Measurements from ENCODE around the gene ARHGEF40. TPM values are rescaled to one million over a fixed set of nuclear protein-coding genes. Genes with fewer than 3 reads are reported as not detected.
A peak's percentile ranks its signal among the peaks of the same experiment; 100 is the strongest.
"Not testable (repeated sequence)": the region's sequence is repeated elsewhere in the genome, so short reads cannot be mapped to it uniquely, and the experiment has no call there.

Gene ARHGEF40
- total RNA-seq, 2 donors from 2014 or later, result 14.3 to 16.0 TPM

DNA sequence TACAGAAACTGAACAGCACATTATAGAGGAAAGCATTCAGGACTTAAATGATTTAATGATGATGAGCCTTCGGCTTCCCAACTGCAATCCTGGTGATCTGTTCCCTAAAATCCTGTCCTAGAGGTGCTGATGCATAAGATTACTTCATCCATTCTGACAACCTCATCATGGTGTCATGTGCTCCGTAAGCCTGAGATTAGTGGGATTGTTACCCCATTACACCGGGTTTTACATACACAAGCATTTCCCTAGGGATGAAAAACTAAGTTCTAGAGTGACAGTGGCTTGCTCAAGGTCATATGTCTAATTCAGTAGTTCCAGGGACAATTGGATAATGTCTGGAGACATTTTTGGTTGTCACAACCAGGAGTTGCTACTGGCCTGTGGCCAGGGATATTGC is 32.9 kb upstream of the ARHGEF40 start:
- Histone ChIP-seq H3K36me3 (no peaks in the 10 kb centered on the region), H3K27ac (peak overlapping the region in 1 of 2 donors; percentile 23), H3K4me1 (peaks cover 0 to 23% of the 10 kb centered on the region in 2 donors), H3K9me3 (no peaks in the 10 kb centered on the region), H3K4me3 (no peak overlapping the region), H3K27me3 (no peaks in the 10 kb centered on the region)
- DNase-seq (ENCODE audit: low spot score), result no peak
- TF ChIP-seq, protein P1, sequence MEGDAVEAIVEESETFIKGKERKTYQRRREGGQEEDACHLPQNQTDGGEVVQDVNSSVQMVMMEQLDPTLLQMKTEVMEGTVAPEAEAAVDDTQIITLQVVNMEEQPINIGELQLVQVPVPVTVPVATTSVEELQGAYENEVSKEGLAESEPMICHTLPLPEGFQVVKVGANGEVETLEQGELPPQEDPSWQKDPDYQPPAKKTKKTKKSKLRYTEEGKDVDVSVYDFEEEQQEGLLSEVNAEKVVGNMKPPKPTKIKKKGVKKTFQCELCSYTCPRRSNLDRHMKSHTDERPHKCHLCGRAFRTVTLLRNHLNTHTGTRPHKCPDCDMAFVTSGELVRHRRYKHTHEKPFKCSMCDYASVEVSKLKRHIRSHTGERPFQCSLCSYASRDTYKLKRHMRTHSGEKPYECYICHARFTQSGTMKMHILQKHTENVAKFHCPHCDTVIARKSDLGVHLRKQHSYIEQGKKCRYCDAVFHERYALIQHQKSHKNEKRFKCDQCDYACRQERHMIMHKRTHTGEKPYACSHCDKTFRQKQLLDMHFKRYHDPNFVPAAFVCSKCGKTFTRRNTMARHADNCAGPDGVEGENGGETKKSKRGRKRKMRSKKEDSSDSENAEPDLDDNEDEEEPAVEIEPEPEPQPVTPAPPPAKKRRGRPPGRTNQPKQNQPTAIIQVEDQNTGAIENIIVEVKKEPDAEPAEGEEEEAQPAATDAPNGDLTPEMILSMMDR (IDR thresholded peaks at IDR 0.05), result no peak

DNA sequence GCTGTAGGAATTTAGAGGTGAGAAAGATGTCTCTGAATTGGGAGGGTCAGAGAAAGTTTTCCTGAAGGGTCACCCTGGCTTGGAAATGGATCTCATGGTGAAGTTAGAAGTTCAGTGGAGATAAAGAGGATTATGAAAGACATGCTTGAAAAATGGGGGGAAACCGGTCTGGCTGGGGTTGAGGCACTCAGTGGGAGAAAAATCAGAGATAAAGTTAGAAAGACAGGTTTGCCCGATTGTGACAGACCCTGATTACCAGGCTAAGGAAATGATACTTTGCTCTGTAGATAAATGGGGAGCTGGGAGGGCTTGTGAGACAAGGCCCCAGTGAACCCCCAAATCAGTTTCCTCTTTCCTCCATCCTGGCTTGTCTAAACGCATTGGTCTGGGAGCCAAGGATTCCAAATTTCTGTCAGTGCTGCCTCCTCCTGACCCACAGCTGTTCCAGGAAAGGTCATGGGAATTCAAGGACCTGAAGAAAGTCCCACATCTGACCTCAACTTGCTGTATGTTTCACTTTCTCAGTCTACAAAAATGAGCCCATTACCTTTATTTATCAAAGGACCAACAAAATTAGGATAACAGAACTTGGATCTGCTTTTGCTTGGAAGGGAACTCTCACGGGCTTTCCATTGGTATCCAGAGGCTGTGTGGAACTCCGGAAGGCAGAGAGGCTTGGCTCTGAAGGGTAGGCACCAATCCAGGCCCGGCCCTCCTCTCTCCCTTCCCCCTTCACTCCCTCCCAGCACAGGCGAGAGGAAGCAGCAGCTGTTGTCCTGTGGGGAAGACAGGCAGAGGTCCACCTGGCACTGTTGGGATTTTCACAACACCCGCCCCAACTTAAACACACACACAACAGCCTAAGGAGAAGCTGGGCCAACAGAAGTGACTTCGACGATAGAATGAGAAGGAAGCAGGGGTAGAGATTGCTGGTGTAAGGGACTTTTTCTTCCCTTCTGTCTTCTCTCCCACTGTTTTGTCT is 31.4 kb upstream of the ARHGEF40 start:
- peak overlapping the region; percentile 67 to 80 for H3K27ac ChIP-seq
- H3K36me3 ChIP-seq, result no peaks in the 10 kb centered on the region
- peak; percentile 90 for DNase-seq (ENCODE audit: low spot score)
- no peaks in the 10 kb centered on the region for H3K9me3 ChIP-seq
- peaks cover 0 to 36% of the 10 kb centered on the region in 2 donors for H3K4me1 ChIP-seq
- TF ChIP-seq, protein P1 (IDR thresholded peaks at IDR 0.05), result no peak
- H3K4me3 ChIP-seq, result no peak overlapping the region
- H3K27me3 ChIP-seq, result no peaks in the 10 kb centered on the region

DNA sequence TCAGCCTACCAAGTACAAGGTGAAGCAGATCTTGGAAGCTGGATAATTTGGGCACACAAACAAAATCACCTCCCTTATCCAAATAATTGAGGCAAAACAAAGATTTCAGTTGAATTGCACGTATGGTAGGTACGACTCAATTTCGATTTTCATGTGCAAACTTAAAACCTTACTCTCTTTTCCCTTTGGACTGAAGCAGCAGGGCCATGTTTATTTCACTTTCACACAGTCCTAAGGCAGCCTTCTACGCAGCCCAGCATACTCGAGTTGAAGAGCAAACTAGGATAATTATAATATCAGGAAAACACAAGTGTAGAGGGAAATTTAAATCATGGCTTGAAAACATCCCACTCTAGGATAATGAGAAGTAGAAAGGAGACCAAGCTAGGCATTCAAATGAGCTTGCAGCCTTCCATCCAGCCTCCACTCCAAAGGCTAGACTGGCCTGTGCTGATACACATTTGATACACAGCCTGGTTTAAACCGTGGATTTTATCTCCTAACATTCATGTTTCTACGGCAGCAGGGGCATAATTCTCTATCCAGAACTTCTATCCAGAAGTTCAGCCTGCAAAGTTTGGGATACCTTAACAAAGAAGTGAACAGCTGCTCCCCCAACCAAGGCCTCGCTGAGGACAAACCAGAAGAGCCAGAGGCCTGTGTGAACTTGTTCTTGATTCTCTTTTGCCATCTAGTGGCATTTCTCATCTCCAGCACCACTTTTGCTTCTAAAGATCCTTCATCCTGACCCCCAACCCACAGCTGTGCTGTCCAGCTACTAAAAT is 30.3 kb upstream of the ARHGEF40 start:
- DNase-seq (ENCODE audit: low spot score), result no peak
- H3K27me3 ChIP-seq, result no peaks in the 10 kb centered on the region
- H3K36me3 ChIP-seq, result no peaks in the 10 kb centered on the region
- no peak overlapping the region for H3K4me3 ChIP-seq
- H3K4me1 ChIP-seq, result peaks cover 0 to 43% of the 10 kb centered on the region in 2 donors
- TF ChIP-seq, protein P1 (IDR thresholded peaks at IDR 0.05), result peak; percentile 46 to 83
- no peaks in the 10 kb centered on the region for H3K9me3 ChIP-seq
- H3K27ac ChIP-seq, result peak overlapping the region; percentile 67 to 80

DNA sequence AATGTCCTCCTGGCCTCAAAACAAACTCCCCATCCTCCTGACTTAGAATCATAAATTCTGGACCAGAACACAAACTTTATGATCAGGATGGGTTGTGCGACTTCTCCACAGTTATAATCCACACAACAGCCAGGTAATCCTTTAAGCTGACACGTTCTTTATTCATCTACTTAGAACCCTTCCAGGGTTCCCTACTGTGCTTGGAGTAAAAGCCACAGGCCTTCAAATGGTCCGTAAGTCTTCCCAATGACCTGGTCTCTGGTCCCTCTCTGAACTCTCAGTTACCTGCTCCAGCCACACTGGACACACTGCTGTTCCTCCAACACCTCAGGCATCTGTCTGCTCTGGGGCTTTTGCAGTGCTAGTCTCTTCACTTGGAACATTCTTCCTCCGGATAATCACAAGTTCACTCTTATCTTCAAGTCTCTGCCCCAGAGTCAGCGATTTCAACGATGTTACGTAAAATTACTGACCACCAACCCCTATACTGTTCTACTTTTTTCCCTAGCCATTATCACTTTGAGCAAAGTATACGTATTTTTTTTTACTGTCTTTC is 29.7 kb upstream of the ARHGEF40 start:
- Histone ChIP-seq H3K27me3 (no peaks in the 10 kb centered on the region), H3K4me1 (peaks cover 0 to 43% of the 10 kb centered on the region in 2 donors), H3K27ac (no peak overlapping the region), H3K9me3 (no peaks in the 10 kb centered on the region), H3K4me3 (no peak overlapping the region), H3K36me3 (no peaks in the 10 kb centered on the region)
- no peak for DNase-seq (ENCODE audit: low spot score)
- TF ChIP-seq, protein P1 (IDR thresholded peaks at IDR 0.05), result no peak

DNA sequence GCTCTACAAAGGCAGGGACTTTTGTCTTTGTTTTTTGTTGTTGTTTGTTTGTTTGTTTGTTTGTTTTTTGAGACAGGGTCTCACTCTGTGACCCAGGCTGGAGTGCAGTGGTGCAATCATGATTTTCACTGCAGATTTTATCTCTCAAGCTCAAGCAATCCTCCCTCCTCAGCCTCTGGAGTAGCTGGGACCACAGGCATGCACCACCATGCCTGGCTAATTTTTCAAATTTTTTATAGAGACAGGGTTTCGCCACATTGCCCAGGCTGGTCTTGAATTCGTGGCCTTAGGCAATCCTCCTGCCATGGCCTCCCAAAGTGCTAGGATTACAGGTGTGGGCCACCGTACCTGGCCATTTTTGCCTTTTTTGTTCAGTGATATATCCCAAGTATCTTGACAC is 29.2 kb upstream of the ARHGEF40 start:
- not testable (repeated sequence) for H3K4me3 ChIP-seq; DNase-seq (ENCODE audit: low spot score); H3K36me3 ChIP-seq; H3K27ac ChIP-seq; H3K9me3 ChIP-seq; H3K27me3 ChIP-seq
- H3K4me1 ChIP-seq, result peaks cover 0 to 43% of the 10 kb centered on the region in 2 donors
